Caco-2 (cell line): ENCODE measurements around the gene EAPP. TPM values are rescaled to one million over a fixed set of nuclear protein-coding genes. Genes with fewer than 3 reads are reported as not detected.

Experiments
- BruUV-seq: library from RNA; stranded (reverse); fragments of 400-500 nt; replicated peaks from 2 replicates; lab custom pipeline; 2021; lab: Mats Ljungman, UMichigan
- CTCF ChIA-PET: fragments of 300-600 bp; sonication (Branson Sonifier 250); formaldehyde crosslinking; loops from one replicate; lab custom pipeline; 2022; ENCODE audit warnings: antibody characterized with exemption; lab: Charles Lee
- POLR2A ChIA-PET: fragments of 300-600 bp; sonication (Branson Sonifier 250); formaldehyde crosslinking; loops from one replicate; lab custom pipeline; 2022; ENCODE audit warnings: antibody characterized with exemption; lab: Charles Lee
- DNase-seq, 2 experiments: peaks; one replicate each; pipeline versions ENCODE4 v3.0.0 to v3.0.0-alpha.2; 2020 to 2022
- H3K27me3 ChIP-seq: replicated peaks from 2 replicates; pipeline ENCODE4 v1.6.0; 2011; ENCODE audit warnings: low read length; ENCODE audit not compliant: control insufficient read depth, insufficient read depth
- H3K36me3 ChIP-seq: 2 replicates; pipeline ENCODE4 v1.5.1; 2011; ENCODE audit warnings: low read length; ENCODE audit not compliant: control insufficient read depth, insufficient read depth
- H3K4me1 ChIP-seq: fragments of 250-450 bp; sonication (Bioruptor Pico); 2 replicates; pipeline ENCODE4 v1.5.1; 2020; ENCODE audit warnings: mild to moderate bottlenecking
- H3K4me3 ChIP-seq: 2 replicates; pipeline ENCODE4 v1.5.1; 2011; ENCODE audit warnings: low read depth, mild to moderate bottlenecking, control low read depth, low read length
- H3K9me3 ChIP-seq: fragments of 250-450 bp; sonication (Bioruptor Pico); 2 replicates; pipeline ENCODE4 v1.5.1; 2020; ENCODE audit warnings: mild to moderate bottlenecking, moderate library complexity
- H3K27ac Mint-ChIP-seq: one replicate; pipeline ENCODE4 v1.8.0; 2022; ENCODE audit warnings: mixed read lengths; ENCODE audit not compliant: unreplicated experiment
- H3K27me3 Mint-ChIP-seq: one replicate; pipeline ENCODE4 v1.8.0; 2022; ENCODE audit warnings: mixed read lengths; ENCODE audit not compliant: insufficient read depth, unreplicated experiment
- H3K36me3 Mint-ChIP-seq: one replicate; pipeline ENCODE4 v1.8.0; 2022; ENCODE audit warnings: mild to moderate bottlenecking, mixed read lengths; ENCODE audit not compliant: insufficient read depth, unreplicated experiment
- H3K4me1 Mint-ChIP-seq: one replicate; pipeline ENCODE4 v1.8.0; 2022; ENCODE audit warnings: low read depth, mixed read lengths; ENCODE audit not compliant: unreplicated experiment
- H3K4me3 Mint-ChIP-seq: one replicate; pipeline ENCODE4 v1.8.0; 2022; ENCODE audit warnings: mild to moderate bottlenecking, moderate library complexity, mixed read lengths; ENCODE audit not compliant: unreplicated experiment
- H3K9me3 Mint-ChIP-seq: one replicate; pipeline ENCODE4 v1.8.0; 2022; ENCODE audit warnings: mixed read lengths; ENCODE audit not compliant: unreplicated experiment
- intact Hi-C: fragments of 100-400 bp; cut with micrococcal nuclease; formaldehyde crosslinking; loops from one replicate; pipeline ENCODE4 v1.10.0; 2022; ENCODE audit not compliant: unreplicated experiment
- total RNA-seq: library from RNA; stranded (reverse); gene quantifications from 2 replicates; pipeline ENCODE4 v1.2.3, GENCODE V29; 2022
- TF ChIP-seq, protein P1 (sequence below), 2 experiments: fragments of 200-600 bp in 1 of 2; IDR thresholded peaks; 1 replicate in 1 of 2; 2 replicates in 1 of 2; pipeline versions ENCODE4 v1.5.1 to v1.8.0; 2011 to 2022; ENCODE audit warnings: antibody characterized with exemption in 1 of 2, control low read depth in 1 of 2, inconsistent platforms in 1 of 2, low read depth in 1 of 2, low read length in 1 of 2, mild to moderate bottlenecking in 1 of 2, moderate library complexity in 1 of 2; ENCODE audit not compliant: insufficient read depth in 1 of 2, severe bottlenecking in 1 of 2, unreplicated experiment in 1 of 2

The EAPP gene
- total RNA-seq, 1 experiment from 2014 or later: 30.7 TPM

GRCh38 chr14:34496679-34497513 is 42.6 kb downstream of the EAPP start:
- Mint-ChIP-seq H3K36me3 (no peaks in the 10 kb centered on the region), H3K27me3 (no peaks in the 10 kb centered on the region), H3K9me3 (no peaks in the 10 kb centered on the region), H3K27ac (peak overlapping the region; percentile 91), H3K4me3 (peak overlapping the region; percentile 61), H3K4me1 (no peaks in the 10 kb centered on the region)
- Histone ChIP-seq H3K36me3 (no peaks in the 10 kb centered on the region), H3K4me1 (peaks cover 23% of the 10 kb centered on the region), H3K4me3 (no peak overlapping the region), H3K27me3 (no peaks in the 10 kb centered on the region), H3K9me3 (no peaks in the 10 kb centered on the region)
- DNase-seq: peak; percentile 72 to 81
- CTCF ChIA-PET: interaction anchor here (0.5 to 1.0 kb wide), 3 partner anchors 165 to 535 kb away, joined by 3 to 6 read pairs (median 4); no protein-coding TSS in a partner anchor
- TF ChIP-seq, protein P1, sequence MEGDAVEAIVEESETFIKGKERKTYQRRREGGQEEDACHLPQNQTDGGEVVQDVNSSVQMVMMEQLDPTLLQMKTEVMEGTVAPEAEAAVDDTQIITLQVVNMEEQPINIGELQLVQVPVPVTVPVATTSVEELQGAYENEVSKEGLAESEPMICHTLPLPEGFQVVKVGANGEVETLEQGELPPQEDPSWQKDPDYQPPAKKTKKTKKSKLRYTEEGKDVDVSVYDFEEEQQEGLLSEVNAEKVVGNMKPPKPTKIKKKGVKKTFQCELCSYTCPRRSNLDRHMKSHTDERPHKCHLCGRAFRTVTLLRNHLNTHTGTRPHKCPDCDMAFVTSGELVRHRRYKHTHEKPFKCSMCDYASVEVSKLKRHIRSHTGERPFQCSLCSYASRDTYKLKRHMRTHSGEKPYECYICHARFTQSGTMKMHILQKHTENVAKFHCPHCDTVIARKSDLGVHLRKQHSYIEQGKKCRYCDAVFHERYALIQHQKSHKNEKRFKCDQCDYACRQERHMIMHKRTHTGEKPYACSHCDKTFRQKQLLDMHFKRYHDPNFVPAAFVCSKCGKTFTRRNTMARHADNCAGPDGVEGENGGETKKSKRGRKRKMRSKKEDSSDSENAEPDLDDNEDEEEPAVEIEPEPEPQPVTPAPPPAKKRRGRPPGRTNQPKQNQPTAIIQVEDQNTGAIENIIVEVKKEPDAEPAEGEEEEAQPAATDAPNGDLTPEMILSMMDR (IDR thresholded peaks at IDR 0.05; ENCODE audit: insufficient read depth in 1 of 2, low read depth in 1 of 2, low read length in 1 of 2, severe bottlenecking in 1 of 2, unreplicated experiment in 1 of 2): peak; percentile 23 to 46
- intact Hi-C loops: loop anchor here (2.0 kb wide), 1 partner anchor 36 kb away; no protein-coding TSS in a partner anchor
- no TSS peak for BruUV-seq
- POLR2A ChIA-PET: interaction anchor here (1.4 kb wide), 2 partner anchors 36 to 61 kb away, joined by 4 to 6 read pairs; no protein-coding TSS in a partner anchor

GRCh38 chr14:34496007-34496678 is 43.4 kb downstream of the EAPP start:
- ChIA-PET POLR2A (interaction anchor here (1.4 kb wide), 2 partner anchors 36 to 60 kb away, joined by 4 to 6 read pairs; no protein-coding TSS in a partner anchor), CTCF (interaction anchor here (1.0 kb wide), 1 partner anchor 164 kb away, joined by 3 read pairs; no protein-coding TSS in a partner anchor)
- Histone ChIP-seq H3K4me1 (peaks cover 23% of the 10 kb centered on the region), H3K4me3 (no peak overlapping the region), H3K36me3 (no peaks in the 10 kb centered on the region), H3K27me3 (no peaks in the 10 kb centered on the region), H3K9me3 (no peaks in the 10 kb centered on the region)
- no peaks in the 10 kb centered on the region for H3K27me3 Mint-ChIP-seq
- intact Hi-C loops: loop anchor here (2.0 kb wide), 1 partner anchor 35 kb away; no protein-coding TSS in a partner anchor
- no peaks in the 10 kb centered on the region for H3K9me3 Mint-ChIP-seq
- TF ChIP-seq, protein P1 (IDR thresholded peaks at IDR 0.05; ENCODE audit: insufficient read depth in 1 of 2, low read depth in 1 of 2, low read length in 1 of 2, severe bottlenecking in 1 of 2, unreplicated experiment in 1 of 2): no peak
- no peak overlapping the region for H3K27ac Mint-ChIP-seq
- no TSS peak for BruUV-seq
- peak overlapping the region; percentile 61 for H3K4me3 Mint-ChIP-seq
- H3K4me1 Mint-ChIP-seq: no peaks in the 10 kb centered on the region
- no peaks in the 10 kb centered on the region for H3K36me3 Mint-ChIP-seq
- DNase-seq: no peak

GRCh38 chr14:34489324-34489723 is 50.2 kb downstream of the EAPP start:
- ChIA-PET CTCF (no interaction called here), POLR2A (no interaction called here)
- Mint-ChIP-seq H3K9me3 (no peaks in the 10 kb centered on the region), H3K27ac (no peak overlapping the region), H3K4me1 (no peaks in the 10 kb centered on the region), H3K4me3 (no peak overlapping the region), H3K36me3 (no peaks in the 10 kb centered on the region), H3K27me3 (no peaks in the 10 kb centered on the region)
- BruUV-seq: no TSS peak
- no peaks in the 10 kb centered on the region for H3K36me3 ChIP-seq
- no peak overlapping the region for H3K4me3 ChIP-seq
- no peak for DNase-seq
- intact Hi-C loops: no loop called here
- TF ChIP-seq, protein P1 (IDR thresholded peaks at IDR 0.05; ENCODE audit: insufficient read depth in 1 of 2, low read depth in 1 of 2, low read length in 1 of 2, severe bottlenecking in 1 of 2, unreplicated experiment in 1 of 2): no peak
- no peaks in the 10 kb centered on the region for H3K27me3 ChIP-seq
- no peaks in the 10 kb centered on the region for H3K4me1 ChIP-seq
- no peaks in the 10 kb centered on the region for H3K9me3 ChIP-seq
